ENCODE measurements around the gene IFT43.

GRCh38 chr14:76133103-76133502, 147.5 kb downstream of the IFT43 start:
- TF ChIP-seq, protein P1, sequence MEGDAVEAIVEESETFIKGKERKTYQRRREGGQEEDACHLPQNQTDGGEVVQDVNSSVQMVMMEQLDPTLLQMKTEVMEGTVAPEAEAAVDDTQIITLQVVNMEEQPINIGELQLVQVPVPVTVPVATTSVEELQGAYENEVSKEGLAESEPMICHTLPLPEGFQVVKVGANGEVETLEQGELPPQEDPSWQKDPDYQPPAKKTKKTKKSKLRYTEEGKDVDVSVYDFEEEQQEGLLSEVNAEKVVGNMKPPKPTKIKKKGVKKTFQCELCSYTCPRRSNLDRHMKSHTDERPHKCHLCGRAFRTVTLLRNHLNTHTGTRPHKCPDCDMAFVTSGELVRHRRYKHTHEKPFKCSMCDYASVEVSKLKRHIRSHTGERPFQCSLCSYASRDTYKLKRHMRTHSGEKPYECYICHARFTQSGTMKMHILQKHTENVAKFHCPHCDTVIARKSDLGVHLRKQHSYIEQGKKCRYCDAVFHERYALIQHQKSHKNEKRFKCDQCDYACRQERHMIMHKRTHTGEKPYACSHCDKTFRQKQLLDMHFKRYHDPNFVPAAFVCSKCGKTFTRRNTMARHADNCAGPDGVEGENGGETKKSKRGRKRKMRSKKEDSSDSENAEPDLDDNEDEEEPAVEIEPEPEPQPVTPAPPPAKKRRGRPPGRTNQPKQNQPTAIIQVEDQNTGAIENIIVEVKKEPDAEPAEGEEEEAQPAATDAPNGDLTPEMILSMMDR (IDR thresholded peaks at IDR 0.05) = no peak
- TF ChIP-seq EZH2phosphoT487 (IDR thresholded peaks at IDR 0.05) (no peak), EZH2 (IDR thresholded peaks at IDR 0.05) (no peak)

Data from neural progenitor cell (in vitro differentiated cells).